ENCODE data around the gene CYP1A1. TPM values are rescaled to one million over a fixed set of nuclear protein-coding genes. Genes with fewer than 3 reads are reported as not detected.

CYP1A1 gene
- total and polyA plus RNA-seq, 2 of the 4 experiments (the other 2 are of a cell fraction) = under 0.01 to 0.03 TPM

GRCh38 chr15:74732846-74733245, 7.5 kb upstream of the CYP1A1 start:
- TF ChIP-seq BHLHE40 (IDR thresholded peaks at IDR 0.05; ENCODE audit: low read depth, low read length) (no peak), CEBPB (IDR thresholded peaks at IDR 0.05; ENCODE audit: low read depth, low read length) (no peak), CHD1 (IDR thresholded peaks at IDR 0.05; ENCODE audit: low read depth, low read length) (no peak)
- TF ChIP-seq, protein P1, sequence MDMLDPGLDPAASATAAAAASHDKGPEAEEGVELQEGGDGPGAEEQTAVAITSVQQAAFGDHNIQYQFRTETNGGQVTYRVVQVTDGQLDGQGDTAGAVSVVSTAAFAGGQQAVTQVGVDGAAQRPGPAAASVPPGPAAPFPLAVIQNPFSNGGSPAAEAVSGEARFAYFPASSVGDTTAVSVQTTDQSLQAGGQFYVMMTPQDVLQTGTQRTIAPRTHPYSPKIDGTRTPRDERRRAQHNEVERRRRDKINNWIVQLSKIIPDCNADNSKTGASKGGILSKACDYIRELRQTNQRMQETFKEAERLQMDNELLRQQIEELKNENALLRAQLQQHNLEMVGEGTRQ (IDR thresholded peaks at IDR 0.05; ENCODE audit: low read depth, low read length) = no peak

More at GRCh38 chr15:74732846-74733245, 7.5 kb upstream of the CYP1A1 start:
- Histone ChIP-seq H2BK5ac (ENCODE audit: low read depth, low read length, poor library complexity, severe bottlenecking) (no peak overlapping the region), H4K5ac (ENCODE audit: low read depth, low read length) (no peak overlapping the region), H3K56ac (ENCODE audit: extremely low read depth, insufficient read depth, low read length) (no peak overlapping the region), H2AFZ (replicated peaks; ENCODE audit: low read length, poor library complexity) (no peak overlapping the region), H3K9me3 (ENCODE audit: control insufficient read depth, insufficient read depth, low read length) (no peaks in the 10 kb centered on the region; the same call in 1 of the 2 replicates), H3K36me3 (ENCODE audit: control insufficient read depth, insufficient read depth, low read length) (no peaks in the 10 kb centered on the region), H3K27ac (ENCODE audit: insufficient read depth, low read length) (no peak overlapping the region), H3K14ac (replicated peaks; ENCODE audit: low read depth, low read length) (no peak overlapping the region), H3K9me1 (ENCODE audit: insufficient read depth, low read length) (no peaks in the 10 kb centered on the region), H3K27me3 (ENCODE audit: control insufficient read depth, insufficient read depth, low read length) (peaks cover 60% of the 10 kb centered on the region), H4K91ac (ENCODE audit: insufficient read depth, low read depth, low read length) (no peak overlapping the region), H4K8ac (ENCODE audit: low read depth in 2 of 2, low read length in 2 of 2) (no peak overlapping the region), H3K9ac (ENCODE audit: low read depth, low read length) (no peak overlapping the region), H4K20me1 (ENCODE audit: insufficient read depth, low read length) (no peaks in the 10 kb centered on the region), H3K23ac (ENCODE audit: low read depth, low read length) (no peak overlapping the region), H2AK9ac (replicated peaks; ENCODE audit: low read depth, low read length, poor library complexity) (no peak overlapping the region), H3K4me2 (ENCODE audit: low read depth, low read length) (no peak overlapping the region), H2BK20ac (ENCODE audit: low read depth, low read length) (no peak overlapping the region), H2BK15ac (ENCODE audit: low read depth, low read length) (no peak overlapping the region), H3K4me3 (ENCODE audit: insufficient read depth, low read depth, low read length) (no peak overlapping the region), H3K79me1 (ENCODE audit: low read depth in 1 of 2, low read length in 2 of 2) (no peaks in the 10 kb centered on the region), H2AK5ac (ENCODE audit: low read depth, low read length) (no peak overlapping the region), H3K4ac (ENCODE audit: low read depth, low read length) (no peak overlapping the region), H3K18ac (ENCODE audit: low read depth, low read length) (no peak overlapping the region), H3K4me1 (ENCODE audit: control insufficient read depth, insufficient read depth, low read length) (no peaks in the 10 kb centered on the region), H2BK120ac (ENCODE audit: low read depth, low read length) (no peak overlapping the region)
- POLR2A ChIA-PET (ENCODE audit: unreplicated experiment) = no interaction called here
- CTCF ChIA-PET = no interaction called here
- in situ Hi-C loops (cut with MboI; ENCODE audit: low sequenced_read_pairs) = no loop called here
- ATAC-seq (ENCODE audit: low read depth) (no peak), DNase-seq (no peak)
- no TSS peak for BruUV-seq (replicated peaks)
- intact Hi-C loops (cut with micrococcal nuclease) = no loop called here
- WGBS, 2 experiments (ENCODE audit: extremely low coverage in 2 of 2, insufficient read length in 1 of 2) = 80% methylated on average over 1 of the region's 5 CpGs; no CpG with 5 or more reads in 1 of the 2 experiments
- dilution Hi-C loops (cut with HindIII; ENCODE audit: low sequenced_read_pairs, unreplicated experiment) = no loop called here

Data from IMR-90 (cell line).